Activated naive CD8-positive, alpha-beta T cell treated with anti-CD3 and anti-CD28 coated beads for 36 hours (primary cell): ENCODE measurements around the gene SLC17A5. TPM values are rescaled to one million over a fixed set of nuclear protein-coding genes. Genes with fewer than 3 reads are reported as not detected.
"Not testable (repeated sequence)": the region's sequence is repeated elsewhere in the genome, so short reads cannot be mapped to it uniquely, and the experiment has no call there.

Experiments
- DNase-seq: peaks from one replicate; pipeline ENCODE4 v3.0.0; 2021
- H3K27ac Mint-ChIP-seq: one replicate; pipeline ENCODE4 v1.8.0; 2022; ENCODE audit warnings: mild to moderate bottlenecking, moderate library complexity, mixed read lengths
- H3K27me3 Mint-ChIP-seq: one replicate; pipeline ENCODE4 v1.8.0; 2022; ENCODE audit warnings: mild to moderate bottlenecking, mixed read lengths
- H3K36me3 Mint-ChIP-seq: one replicate; pipeline ENCODE4 v1.8.0; 2021; ENCODE audit warnings: mild to moderate bottlenecking, mixed read lengths
- H3K4me1 Mint-ChIP-seq: one replicate; pipeline ENCODE4 v1.8.0; 2021; ENCODE audit warnings: mixed read lengths
- H3K4me3 Mint-ChIP-seq: one replicate; pipeline ENCODE4 v1.8.0; 2022; ENCODE audit warnings: mild to moderate bottlenecking, moderate library complexity, mixed read lengths
- H3K9me3 Mint-ChIP-seq: one replicate; pipeline ENCODE4 v1.8.0; 2022; ENCODE audit warnings: mixed read lengths
- total RNA-seq, 2 experiments: library from RNA; stranded (reverse); gene quantifications; one replicate each; pipeline ENCODE4 v1.2.3, GENCODE V29; 2021

The SLC17A5 gene, protein sequence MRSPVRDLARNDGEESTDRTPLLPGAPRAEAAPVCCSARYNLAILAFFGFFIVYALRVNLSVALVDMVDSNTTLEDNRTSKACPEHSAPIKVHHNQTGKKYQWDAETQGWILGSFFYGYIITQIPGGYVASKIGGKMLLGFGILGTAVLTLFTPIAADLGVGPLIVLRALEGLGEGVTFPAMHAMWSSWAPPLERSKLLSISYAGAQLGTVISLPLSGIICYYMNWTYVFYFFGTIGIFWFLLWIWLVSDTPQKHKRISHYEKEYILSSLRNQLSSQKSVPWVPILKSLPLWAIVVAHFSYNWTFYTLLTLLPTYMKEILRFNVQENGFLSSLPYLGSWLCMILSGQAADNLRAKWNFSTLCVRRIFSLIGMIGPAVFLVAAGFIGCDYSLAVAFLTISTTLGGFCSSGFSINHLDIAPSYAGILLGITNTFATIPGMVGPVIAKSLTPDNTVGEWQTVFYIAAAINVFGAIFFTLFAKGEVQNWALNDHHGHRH
- total RNA-seq = 1 to 10 TPM; 3.1 to 4.1 TPM

DNA sequence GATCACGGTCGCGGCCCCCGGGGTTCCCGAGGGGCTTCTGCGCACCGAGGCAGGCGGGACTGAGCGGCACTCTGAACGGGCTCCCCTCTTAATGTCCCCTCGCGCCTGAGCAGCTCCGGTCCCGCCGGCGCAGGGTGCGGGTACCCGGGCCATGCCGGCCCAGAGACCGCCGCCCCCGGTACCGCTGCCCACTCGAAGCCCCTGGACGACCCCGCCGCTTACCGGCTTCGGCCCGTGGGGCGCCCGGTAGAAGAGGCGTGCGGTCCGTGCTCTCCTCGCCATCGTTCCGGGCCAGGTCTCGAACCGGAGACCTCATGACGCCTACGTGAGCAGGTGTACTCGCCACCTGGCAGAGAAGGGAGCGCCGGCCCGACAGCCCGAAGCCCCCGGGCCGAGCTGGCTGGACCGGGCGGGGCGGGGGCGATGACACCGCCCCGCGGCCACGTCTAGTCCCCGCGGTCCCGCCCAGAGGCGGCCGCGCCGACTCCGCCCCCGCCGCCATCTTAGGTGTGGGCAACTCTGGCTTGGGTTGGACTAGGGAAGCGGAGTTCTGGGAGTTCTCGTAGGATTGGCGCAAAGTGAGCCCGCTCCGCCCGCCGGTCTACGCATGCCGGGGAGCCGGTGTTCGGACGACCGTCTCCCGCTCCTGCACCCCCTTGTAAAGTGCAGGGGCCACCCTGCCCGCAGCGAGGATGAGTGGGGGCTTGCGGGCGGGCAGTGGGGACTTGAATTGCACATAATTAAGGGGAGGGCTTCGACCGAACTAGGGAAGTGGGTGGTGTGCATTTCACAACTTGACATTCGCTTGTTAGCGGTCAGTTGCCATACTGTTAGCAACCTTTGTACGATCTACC lies at the start of gene SLC17A5:
Gene SLC17A5, minus strand, starts transcription at position 422 of the 854 bp plus-strand sequence. Its CDS starts 106 bp downstream, at position 316.
- Mint-ChIP-seq H3K27ac (peak within 1 kb of the TSS; percentile 95), H3K4me3 (peak within 1 kb of the TSS; percentile 97), H3K27me3 (no peaks in the 10 kb centered on the region), H3K4me1 (peaks cover 24% of the 10 kb centered on the region), H3K36me3 (peaks cover 8% of the 10 kb centered on the region), H3K9me3 (no peaks in the 10 kb centered on the region)
- DNase-seq = peak; percentile 88

DNA sequence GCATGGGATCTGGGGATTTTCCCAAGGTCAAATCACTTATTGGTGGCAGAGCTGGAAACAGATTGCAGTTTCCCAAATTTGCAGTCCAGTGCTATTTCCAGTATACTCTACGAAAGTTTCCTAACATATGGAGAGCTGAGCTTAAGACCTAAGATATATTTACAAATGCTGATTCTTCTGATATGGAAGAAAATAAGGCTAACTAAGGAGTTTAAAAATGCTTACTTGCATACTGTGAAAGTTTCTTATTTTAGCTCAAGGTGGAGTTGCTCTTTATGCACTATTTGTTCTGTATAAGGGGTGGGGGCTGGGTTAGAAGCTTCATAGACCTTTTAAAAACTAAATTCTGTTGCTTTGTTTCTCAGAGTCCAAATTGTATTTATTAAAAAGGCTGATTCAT lies 49.7 kb upstream of the SLC17A5 start:
- no peak for DNase-seq
- Mint-ChIP-seq H3K9me3 (no peaks in the 10 kb centered on the region), H3K4me3 (no peak overlapping the region), H3K36me3 (peaks cover 27% of the 10 kb centered on the region), H3K27ac (no peak overlapping the region), H3K4me1 (peaks cover 8% of the 10 kb centered on the region), H3K27me3 (peaks cover 36% of the 10 kb centered on the region)

DNA sequence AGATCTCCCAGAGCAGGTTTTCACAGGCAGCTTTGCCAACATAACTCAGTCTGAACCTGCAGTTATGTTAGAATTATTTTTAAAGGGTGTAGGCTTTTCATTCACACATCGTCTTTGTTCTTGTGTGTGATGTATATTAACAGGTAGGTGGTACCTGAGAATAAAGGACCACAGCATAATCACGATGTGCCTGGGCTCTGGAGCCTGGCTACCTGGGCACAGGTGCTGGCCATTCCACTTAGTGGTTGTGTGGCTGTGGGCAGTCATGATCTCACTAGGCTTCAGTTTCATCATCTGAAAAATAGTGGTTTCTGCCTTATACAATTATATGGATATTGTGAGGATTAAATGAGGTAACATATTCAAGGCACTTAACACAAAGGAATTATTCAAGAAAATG lies 48.7 kb upstream of the SLC17A5 start:
- no peak overlapping the region for H3K27ac Mint-ChIP-seq
- no peak overlapping the region for H3K4me3 Mint-ChIP-seq
- peaks cover 44% of the 10 kb centered on the region for H3K27me3 Mint-ChIP-seq
- no peaks in the 10 kb centered on the region for H3K9me3 Mint-ChIP-seq
- peaks cover 34% of the 10 kb centered on the region for H3K36me3 Mint-ChIP-seq
- peaks cover 12% of the 10 kb centered on the region for H3K4me1 Mint-ChIP-seq
- DNase-seq = no peak

DNA sequence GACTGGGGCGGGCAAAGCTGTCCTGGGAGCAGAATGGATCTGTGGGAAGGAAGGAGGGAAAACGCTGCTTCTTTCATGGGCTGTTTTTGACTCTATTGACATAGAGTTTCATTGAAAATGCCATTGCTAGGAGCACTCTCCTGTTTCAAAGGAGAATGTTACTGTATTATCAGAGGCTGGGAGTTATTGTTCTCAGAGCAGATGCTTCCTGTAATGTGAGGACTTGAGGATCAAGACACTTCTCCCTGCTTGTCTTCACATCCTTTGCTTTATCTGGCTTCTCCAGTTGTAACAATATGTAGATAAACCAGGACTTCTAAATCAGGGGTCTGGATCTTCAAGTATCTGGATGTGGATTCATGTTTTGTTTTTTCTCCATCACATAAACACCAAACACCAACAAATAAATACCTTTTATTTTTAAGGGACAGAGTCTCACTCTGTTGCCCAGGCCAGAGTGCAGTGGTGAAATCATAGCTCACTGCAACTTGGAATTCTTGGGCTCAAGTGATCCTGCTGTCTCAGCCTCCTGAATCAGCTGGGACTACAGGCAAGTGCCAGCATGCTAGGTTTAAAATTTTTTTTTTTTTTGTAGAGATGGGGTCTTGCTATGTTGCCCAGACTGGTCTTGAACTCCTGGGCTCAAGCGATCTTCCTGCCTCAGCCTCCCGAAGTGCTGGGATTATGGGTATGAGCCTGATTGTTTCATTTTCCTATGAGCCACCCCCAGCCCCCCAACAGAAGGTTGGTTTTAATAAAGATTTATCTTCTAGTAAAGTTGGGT lies 46.1 kb upstream of the SLC17A5 start:
- peaks cover 44% of the 10 kb centered on the region for H3K27me3 Mint-ChIP-seq
- H3K9me3 Mint-ChIP-seq = no peaks in the 10 kb centered on the region
- no peak overlapping the region for H3K4me3 Mint-ChIP-seq
- peaks cover 40% of the 10 kb centered on the region for H3K36me3 Mint-ChIP-seq
- no peak for DNase-seq
- H3K4me1 Mint-ChIP-seq = peaks cover 27% of the 10 kb centered on the region
- H3K27ac Mint-ChIP-seq = no peak overlapping the region

DNA sequence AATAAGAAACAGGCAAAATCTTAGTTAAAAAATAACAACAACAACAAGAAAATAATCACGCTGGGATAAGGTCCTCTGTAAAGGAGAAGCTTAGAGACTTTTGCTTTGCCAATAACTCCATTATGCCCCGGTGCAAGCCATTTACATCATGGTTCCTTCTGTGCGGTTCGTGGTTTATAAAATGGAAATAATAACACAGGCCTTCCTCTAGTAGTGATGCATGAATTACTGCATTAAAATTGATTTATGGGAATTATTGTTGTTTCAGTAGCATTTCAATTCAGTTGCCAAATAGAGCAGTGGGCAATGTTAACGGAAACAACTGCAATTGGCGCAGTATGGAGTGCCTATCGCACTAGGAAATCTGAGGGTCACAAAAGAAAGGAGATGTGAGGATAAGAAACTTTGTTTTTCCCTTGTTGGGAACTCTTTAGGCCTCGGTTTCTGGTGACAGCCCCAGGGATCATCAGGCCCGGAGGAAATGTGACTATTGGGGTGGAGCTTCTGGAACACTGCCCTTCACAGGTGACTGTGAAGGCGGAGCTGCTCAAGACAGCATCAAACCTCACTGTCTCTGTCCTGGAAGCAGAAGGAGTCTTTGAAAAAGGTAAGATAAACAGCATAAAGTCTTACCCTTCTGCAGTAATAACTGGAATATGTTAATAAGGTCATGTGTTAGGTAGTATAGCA lies 43.3 kb upstream of the SLC17A5 start:
- Mint-ChIP-seq H3K4me1 (peaks cover 29% of the 10 kb centered on the region), H3K27me3 (peaks cover 46% of the 10 kb centered on the region), H3K4me3 (peak overlapping the region; percentile 84), H3K36me3 (peaks cover 32% of the 10 kb centered on the region), H3K27ac (peak overlapping the region; percentile 91), H3K9me3 (peaks cover 4% of the 10 kb centered on the region)
- no peak for DNase-seq

DNA sequence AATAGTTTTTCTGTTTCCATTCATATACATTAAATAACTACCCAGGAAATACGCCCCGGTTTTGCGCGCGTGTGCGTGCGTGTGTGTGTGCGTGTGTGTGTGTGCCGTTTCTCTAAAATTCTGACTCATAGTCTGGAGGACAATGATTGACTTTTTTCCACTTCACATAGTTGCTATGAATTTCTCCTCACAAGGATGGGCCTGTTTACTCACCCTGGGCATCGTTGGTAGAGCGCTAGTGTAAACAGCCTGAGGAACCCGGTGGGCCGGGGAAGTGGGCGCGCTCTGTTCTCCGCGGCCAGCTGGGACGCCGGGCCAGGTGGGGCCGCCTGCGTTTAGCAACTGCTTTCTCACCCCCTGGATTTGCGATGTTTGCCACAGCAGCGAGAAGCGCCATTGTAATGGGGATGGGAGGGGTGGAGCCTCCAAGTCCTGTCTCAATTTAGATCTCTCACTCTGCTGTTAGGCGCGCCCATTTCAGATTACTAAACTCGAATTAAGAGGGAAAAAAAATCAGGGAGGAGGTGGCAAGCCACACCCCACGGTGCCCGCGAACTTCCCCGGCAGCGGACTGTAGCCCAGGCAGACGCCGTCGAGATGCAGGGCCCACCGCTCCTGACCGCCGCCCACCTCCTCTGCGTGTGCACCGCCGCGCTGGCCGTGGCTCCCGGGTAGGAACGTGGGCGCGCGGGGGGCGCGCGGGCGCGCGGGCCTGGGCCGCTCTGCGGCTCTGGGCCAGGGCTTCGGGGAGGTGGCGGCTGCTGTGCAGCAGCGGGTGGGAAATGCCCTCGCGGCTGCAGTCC lies 42.0 kb upstream of the SLC17A5 start, which contains the start of gene CD109:
Gene CD109, plus strand, starts transcription at position 585 of the 803 bp plus-strand sequence. Its CDS starts 13 bp downstream, at position 598.
- peaks cover 35% of the 10 kb centered on the region for H3K4me1 Mint-ChIP-seq
- H3K9me3 Mint-ChIP-seq = peaks cover 4% of the 10 kb centered on the region
- H3K36me3 Mint-ChIP-seq = peaks cover 26% of the 10 kb centered on the region
- peak; percentile 80 for DNase-seq
- peak within 1 kb of the TSS; percentile 84 for H3K4me3 Mint-ChIP-seq
- H3K27me3 Mint-ChIP-seq = peaks cover 41% of the 10 kb centered on the region
- peak within 1 kb of the TSS; percentile 91 for H3K27ac Mint-ChIP-seq

DNA sequence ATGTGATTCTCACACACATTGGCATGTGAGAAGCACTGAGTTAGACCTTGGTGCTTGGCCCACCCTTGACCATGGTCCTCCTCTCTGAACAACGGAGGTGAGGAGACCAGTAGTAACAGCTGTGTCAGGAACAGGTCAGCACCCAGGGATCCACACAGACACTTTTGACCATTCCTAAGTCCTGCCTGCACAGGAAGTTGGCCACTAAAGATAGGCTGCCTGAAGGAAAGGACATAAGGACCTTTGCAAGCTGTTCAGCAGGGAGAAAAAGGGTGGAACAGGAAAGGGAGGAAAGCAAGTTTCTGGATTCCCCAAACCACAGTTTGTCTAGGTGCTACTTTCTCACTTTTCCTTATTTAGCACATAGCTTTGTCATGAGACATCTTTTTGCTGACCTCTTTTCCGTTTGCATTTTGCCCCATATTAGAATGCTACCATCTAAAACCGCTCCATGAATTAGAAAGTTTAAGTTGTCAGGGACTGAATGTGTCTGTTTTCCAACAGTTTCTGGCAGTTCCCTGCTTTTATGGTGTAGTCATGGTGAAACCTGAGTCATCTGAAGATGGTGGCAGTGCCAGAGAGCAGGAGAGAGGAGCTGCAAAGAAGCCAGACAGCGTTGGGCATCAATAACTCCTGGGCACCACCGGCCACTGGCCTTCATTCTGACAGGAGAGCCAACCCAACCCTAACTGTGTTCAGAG lies 41.1 kb upstream of the SLC17A5 start:
- DNase-seq = peak; percentile 14
- peak overlapping the region; percentile 84 for H3K4me3 Mint-ChIP-seq
- H3K4me1 Mint-ChIP-seq = peaks cover 35% of the 10 kb centered on the region

DNA sequence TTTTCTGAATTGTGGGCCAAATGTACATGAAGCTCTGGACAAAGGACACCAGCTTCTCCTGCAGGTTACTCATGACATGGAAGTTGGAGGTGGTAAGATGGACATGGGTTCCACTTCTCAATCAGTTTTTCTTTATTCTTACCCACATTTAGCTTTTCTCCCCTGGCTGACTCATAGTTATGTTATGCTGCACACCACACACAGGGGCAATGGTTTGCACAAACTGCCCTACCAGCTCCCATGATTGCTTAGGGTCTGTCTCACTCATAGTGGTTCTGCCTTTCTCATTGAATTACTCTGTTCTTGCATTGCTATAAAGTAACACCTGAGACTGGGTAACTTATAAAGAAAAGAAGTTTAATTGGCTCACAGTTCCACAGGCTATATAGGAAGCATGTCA lies 37.7 kb upstream of the SLC17A5 start:
- no peak for DNase-seq
- Mint-ChIP-seq H3K9me3 (peaks cover 4% of the 10 kb centered on the region), H3K27ac (no peak overlapping the region), H3K27me3 (peaks cover 43% of the 10 kb centered on the region), H3K4me3 (no peak overlapping the region), H3K4me1 (peaks cover 22% of the 10 kb centered on the region), H3K36me3 (no peaks in the 10 kb centered on the region)

More for the DNA sequence above, 41.1 kb upstream of the SLC17A5 start:
- Mint-ChIP-seq H3K9me3 (peaks cover 4% of the 10 kb centered on the region), H3K36me3 (peaks cover 24% of the 10 kb centered on the region), H3K27me3 (peaks cover 45% of the 10 kb centered on the region), H3K27ac (peak overlapping the region; percentile 91)

DNA sequence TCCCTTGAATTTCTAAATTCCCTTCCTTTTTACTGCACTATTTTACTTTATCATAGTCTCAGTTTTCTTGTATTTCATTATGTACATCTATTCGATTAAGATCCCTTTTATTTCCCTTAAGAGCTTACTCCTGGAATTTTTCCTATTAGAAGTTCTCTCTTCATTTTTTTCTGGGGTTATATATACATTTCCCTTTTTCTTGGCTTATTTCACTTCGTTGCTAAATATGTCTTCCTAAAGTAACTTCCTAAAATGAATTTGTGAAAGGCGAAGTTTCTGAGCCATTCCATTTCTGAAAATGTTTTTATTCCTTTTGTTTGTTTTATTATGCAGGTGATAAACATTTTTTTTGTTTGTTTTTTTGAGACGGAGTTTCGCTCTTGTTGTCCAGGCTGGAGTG lies 36.3 kb upstream of the SLC17A5 start:
- H3K27ac Mint-ChIP-seq = no peak overlapping the region
- peaks cover 15% of the 10 kb centered on the region for H3K4me1 Mint-ChIP-seq
- peaks cover 52% of the 10 kb centered on the region for H3K27me3 Mint-ChIP-seq

DNA sequence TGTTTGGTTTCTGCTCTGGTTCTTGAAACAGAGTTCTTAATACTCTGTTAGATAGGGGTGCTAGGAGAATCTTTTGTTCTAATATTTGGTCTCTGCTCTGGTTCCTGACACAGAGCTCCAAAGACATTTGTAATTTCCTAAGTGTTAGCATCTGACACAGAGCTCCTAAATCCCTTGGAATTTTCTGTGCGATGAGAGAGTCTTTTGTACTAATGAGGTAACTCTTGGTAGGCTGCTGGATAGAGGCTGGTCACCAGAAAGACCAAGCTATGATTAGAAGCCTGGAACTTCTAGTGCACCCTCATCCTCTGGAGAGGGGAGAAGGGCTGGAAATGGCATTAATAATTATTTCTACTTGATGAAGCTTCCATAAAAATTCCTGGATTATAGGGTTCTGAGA lies 34.6 kb upstream of the SLC17A5 start:
- peaks cover 8% of the 10 kb centered on the region for H3K9me3 Mint-ChIP-seq
- H3K4me3 Mint-ChIP-seq = no peak overlapping the region
- peaks cover 58% of the 10 kb centered on the region for H3K27me3 Mint-ChIP-seq
- H3K36me3 Mint-ChIP-seq = no peaks in the 10 kb centered on the region
- DNase-seq = no peak
- H3K4me1 Mint-ChIP-seq = peaks cover 6% of the 10 kb centered on the region
- H3K27ac Mint-ChIP-seq = no peak overlapping the region

More for the DNA sequence above, 36.3 kb upstream of the SLC17A5 start:
- DNase-seq = no peak
- Mint-ChIP-seq H3K36me3 (no peaks in the 10 kb centered on the region), H3K4me3 (no peak overlapping the region), H3K9me3 (peaks cover 6% of the 10 kb centered on the region)

DNA sequence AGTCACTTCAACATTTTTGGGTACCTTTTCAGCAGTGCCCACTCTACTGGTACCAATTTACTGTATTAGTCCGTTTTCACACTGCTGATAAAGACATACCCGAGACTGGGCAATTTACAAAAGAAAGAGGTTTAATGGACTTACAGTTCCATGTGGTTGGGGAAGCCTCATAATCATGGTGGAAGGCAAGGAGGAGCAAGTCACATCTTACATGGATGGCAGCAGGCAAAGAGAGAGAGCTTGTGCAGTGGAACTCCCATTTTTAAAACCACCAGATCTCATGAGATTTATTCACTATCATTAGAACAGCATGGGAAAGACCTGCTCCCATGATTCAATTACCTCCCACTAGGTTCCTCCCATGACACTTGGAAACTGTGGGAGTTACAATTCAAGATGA lies 29.8 kb upstream of the SLC17A5 start:
- not testable (repeated sequence) for H3K9me3 Mint-ChIP-seq, H3K4me1 Mint-ChIP-seq, H3K4me3 Mint-ChIP-seq, H3K27ac Mint-ChIP-seq, H3K36me3 Mint-ChIP-seq, DNase-seq
- peaks cover 47% of the 10 kb centered on the region for H3K27me3 Mint-ChIP-seq

DNA sequence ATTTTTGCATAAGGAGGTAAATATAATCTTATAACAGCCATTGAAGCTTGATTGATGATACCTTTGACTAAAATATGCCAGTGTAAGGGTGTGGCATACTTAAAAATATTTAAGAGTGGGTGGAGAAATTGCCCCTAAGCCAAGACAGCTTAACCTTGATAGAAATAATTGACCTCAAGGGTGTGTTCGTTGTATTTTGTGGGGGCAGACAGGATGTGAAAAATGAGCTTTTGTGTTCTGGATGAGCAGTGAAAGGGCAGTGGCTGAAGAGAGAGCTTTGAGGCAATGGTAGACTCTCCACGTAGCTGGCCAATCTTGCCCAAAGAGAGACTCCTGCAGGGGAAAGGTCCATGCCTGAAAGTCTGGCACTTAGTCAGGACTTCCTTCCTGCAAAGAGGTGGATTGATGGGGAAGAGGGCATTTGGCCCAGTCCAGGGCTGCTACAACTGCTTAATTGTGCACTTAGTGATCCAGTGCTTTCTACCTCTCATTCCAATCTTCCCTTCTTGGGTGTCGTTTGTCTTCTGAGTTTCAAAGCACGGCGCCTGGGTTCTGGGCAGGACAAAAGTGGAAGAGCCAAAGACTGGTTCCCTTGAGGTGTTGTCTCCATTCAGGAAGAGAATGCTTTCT lies 26.6 kb upstream of the SLC17A5 start:
- H3K27ac Mint-ChIP-seq = no peak overlapping the region
- peaks cover 2% of the 10 kb centered on the region for H3K4me1 Mint-ChIP-seq
- no peak overlapping the region for H3K4me3 Mint-ChIP-seq
- peaks cover 40% of the 10 kb centered on the region for H3K27me3 Mint-ChIP-seq
- no peaks in the 10 kb centered on the region for H3K36me3 Mint-ChIP-seq
- no peak for DNase-seq
- peaks cover 5% of the 10 kb centered on the region for H3K9me3 Mint-ChIP-seq

DNA sequence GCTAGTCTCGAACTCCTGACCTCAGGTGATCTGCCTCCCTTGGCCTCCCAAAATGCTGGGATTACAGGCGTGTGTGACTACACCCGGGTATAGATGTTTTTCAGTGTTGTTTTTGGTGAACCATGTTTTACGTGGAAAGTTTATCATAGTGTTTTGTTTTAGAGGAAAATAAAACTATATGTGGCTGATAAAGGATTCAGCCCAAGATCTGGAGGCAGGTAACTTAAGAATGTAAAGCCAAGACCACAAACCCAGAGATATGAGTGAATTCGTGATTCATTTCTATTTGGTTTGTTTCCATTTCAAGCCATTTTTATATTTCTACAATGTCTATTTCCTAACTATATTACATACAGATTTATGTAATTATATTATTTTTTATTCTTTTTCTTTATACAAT lies 26.1 kb upstream of the SLC17A5 start:
- not testable (repeated sequence) for H3K36me3 Mint-ChIP-seq, H3K4me1 Mint-ChIP-seq, H3K4me3 Mint-ChIP-seq, DNase-seq, H3K9me3 Mint-ChIP-seq, H3K27ac Mint-ChIP-seq
- peaks cover 40% of the 10 kb centered on the region for H3K27me3 Mint-ChIP-seq
